CD4-positive, alpha-beta T cell treated with Interleukin-6 for 4 hours (primary cell): ENCODE measurements around the gene CNFN.

Experiments used
- DNase-seq: peaks from one replicate; pipeline ENCODE4 v3.0.0-alpha.2; 2020; ENCODE audit warnings: mixed read lengths

The CNFN gene

DNA sequence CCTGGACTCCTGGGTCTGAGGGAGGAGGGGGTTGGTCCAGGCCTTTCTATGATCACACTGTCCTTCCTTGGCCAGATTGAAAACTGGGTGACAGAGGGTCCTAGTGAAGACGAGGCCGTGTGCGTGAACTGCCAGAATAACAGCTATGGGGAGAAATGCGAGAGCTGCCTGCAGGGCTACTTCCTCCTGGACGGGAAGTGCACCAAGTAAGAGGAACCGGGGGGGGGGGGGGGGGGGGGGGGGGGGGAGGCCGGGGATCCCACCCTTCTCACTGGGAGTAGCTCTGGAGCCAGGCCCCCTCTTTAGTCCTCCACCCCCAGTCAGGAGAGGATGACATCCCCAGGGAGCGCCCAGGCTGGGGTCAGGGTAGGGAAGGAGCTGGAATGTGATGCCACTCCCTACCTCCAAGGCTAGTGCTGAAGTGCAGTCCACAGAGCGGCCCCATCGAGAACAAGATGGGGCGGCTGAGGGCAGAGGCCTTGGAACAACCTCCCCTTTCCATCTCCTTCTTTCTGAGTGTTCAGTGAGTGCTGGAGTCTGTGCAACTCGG is 19.4 kb downstream of the CNFN start:
- DNase-seq = no peak

DNA sequence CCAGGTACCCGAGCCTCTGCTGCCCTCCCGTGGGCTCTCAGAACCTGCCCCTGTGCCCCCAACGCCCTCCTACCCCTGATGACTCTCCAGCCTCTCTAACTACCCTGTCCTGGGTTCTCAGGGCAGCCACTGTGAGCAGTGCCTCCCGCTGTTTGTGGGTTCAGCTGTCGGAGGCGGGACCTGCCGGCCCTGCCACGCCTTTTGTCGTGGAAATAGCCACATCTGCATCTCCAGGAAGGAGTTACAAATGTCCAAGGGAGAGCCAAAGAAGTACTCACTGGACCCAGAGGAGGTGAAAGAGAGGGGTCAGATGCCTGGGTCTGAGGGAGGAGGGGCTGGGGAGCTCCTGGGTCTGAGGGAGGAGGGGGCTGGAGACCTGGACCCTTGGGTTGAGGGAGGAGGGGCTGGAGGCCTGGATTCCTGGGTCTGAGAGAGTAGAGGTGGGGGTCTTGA is 20.0 kb downstream of the CNFN start:
- no peak for DNase-seq

GRCh38 chr19:42369433-42370067 is 20.5 kb downstream of the CNFN start:
- no peak for DNase-seq

GRCh38 chr19:42368765-42369164 is 21.3 kb downstream of the CNFN start:
- DNase-seq = no peak

- DNase-seq = no peak
Observed at GRCh38 chr19:42368360-42368759, 21.7 kb downstream of the CNFN start.

- DNase-seq = no peak
Observed at GRCh38 chr19:42367929-42368328, 22.2 kb downstream of the CNFN start.

DNA sequence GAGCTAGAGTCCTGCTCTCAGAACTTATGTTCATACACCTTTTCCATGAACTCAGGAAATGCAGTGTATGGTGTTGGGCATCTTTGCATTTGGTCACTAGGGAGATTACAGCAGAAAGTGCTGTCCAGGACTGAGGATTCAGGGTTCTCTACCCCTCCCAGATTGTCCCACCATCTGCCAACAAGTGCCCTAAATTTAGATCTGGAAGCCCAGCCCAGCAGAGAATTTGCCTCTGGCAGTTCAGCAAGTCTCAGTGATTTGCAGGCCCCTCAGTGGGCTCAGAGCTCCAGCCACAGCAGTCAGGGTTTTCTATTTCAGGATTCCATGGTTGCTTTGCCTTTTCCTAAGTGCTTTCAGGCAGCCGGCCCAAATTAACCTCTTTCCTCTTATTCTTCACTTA is 23.4 kb downstream of the CNFN start:
- no peak for DNase-seq

- DNase-seq = no peak
Observed at GRCh38 chr19:42363614-42364346, 26.3 kb downstream of the CNFN start.

DNA sequence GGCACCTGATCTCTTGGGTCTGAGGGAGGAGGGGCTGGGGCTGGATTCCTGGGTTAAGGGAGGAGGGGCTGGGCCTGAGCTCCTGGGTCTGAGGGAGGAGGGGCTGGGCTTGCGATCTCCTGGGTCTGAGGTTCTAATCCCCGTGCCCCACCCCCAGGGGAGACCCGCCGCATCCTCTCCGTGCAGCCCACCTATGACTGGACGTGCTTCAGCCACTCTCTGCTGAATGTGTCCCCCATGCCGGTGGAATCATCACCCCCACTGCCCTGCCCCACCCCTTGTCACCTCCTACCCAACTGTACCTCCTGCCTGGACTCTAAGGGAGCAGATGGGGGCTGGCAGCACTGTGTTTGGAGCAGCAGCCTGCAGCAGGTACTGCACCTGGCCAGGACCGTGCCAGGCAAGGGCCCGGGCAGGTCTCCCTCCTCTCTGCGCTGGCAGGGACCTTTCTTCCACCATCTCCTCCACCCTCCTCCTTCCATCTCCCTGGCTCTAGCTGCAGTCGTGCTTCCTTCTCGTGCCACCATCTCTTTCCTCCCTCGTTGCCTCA is 27.1 kb downstream of the CNFN start:
- DNase-seq = no peak

DNA sequence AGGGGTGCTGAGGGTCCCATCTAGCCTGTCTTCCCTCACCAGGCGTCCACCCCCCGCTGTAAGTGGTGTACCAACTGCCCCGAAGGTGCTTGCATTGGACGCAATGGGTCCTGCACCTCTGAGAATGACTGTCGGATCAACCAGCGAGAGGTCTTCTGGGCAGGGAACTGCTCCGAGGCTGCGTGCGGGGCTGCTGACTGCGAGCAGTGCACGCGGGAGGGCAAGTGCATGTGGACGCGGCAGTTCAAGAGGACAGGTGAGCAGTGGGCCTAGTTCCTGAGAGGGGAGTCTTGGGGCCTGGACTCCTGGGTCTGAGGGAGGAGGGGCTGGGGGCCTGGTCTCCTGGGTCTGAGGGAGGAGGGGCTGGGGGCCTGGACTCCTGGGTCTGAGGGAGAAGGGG is 27.8 kb downstream of the CNFN start:
- DNase-seq = no peak

GRCh38 chr19:42361545-42361910 is 28.6 kb downstream of the CNFN start:
- DNase-seq = no peak

DNA sequence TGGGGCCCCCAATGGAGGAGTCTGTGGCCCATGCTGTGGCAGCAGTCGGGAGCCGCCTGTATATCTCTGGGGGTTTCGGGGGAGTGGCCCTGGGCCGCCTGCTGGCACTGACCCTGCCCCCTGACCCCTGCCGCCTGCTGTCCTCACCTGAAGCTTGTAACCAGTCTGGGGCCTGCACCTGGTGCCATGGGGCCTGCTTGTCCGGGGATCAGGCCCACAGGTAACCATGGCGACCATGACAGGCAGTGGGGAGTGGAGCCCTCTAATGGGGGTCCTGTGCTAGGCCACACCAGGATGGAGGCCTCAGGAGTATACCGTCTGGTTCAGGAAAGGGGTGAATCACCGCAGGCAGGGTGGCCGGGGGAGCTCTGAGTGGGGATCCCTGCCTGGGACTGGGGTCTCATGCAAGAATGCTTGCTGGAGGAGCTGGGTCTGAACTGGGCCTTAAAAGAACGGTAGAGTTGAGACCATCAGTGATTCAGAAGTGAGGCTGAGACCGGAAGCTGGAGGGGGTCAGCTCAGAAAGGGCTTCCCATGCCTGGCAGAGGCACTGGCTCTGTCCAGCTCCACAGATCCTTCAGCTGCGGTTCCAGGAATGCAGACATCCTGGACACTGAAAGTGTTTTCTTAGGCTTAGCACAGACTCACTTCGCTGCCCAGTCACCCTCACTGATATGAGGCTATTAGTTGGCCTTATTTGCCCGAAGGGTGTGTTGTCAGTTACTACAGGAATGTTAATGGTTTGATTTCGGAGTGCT is 29.1 kb downstream of the CNFN start:
- no peak for DNase-seq

DNA sequence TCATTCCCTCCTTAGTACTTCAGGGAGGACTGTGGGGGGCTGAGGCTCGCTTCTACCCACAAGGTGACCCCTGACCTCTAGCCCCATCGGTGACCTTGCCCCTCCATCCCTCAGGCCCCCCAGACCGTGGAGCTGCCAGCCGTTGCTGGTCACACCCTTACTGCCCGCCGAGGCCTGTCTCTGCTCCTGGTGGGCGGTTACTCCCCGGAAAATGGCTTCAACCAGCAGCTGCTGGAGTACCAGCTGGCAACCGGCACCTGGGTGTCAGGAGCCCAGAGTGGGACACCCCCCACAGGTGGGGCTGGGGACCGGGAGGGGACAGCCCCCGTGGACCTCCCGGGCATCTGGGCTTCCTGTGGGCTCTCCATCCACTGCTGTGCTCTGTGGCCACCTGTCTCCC is 32.8 kb downstream of the CNFN start:
- no peak for DNase-seq

GRCh38 chr19:42356686-42357085 is 33.4 kb downstream of the CNFN start:
- no peak for DNase-seq

DNA sequence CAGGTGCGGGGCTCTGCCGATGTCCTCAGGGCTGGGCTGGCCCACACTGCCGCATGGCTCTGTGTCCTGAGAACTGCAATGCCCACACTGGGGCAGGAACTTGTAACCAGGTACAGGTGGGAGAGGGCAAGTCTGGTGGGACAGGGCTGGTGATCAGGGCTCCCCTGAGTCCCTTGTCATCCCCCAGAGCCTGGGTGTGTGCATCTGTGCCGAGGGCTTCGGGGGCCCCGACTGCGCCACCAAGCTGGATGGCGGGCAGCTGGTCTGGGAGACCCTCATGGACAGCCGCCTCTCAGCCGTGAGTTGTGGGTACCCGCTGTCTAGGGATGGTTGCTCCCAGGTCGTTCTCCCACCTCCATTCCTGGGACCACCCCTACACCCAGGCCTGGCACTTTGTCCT is 34.2 kb downstream of the CNFN start:
- no peak for DNase-seq

GRCh38 chr19:42353341-42354015 is 36.6 kb downstream of the CNFN start:
- DNase-seq = no peak

DNA sequence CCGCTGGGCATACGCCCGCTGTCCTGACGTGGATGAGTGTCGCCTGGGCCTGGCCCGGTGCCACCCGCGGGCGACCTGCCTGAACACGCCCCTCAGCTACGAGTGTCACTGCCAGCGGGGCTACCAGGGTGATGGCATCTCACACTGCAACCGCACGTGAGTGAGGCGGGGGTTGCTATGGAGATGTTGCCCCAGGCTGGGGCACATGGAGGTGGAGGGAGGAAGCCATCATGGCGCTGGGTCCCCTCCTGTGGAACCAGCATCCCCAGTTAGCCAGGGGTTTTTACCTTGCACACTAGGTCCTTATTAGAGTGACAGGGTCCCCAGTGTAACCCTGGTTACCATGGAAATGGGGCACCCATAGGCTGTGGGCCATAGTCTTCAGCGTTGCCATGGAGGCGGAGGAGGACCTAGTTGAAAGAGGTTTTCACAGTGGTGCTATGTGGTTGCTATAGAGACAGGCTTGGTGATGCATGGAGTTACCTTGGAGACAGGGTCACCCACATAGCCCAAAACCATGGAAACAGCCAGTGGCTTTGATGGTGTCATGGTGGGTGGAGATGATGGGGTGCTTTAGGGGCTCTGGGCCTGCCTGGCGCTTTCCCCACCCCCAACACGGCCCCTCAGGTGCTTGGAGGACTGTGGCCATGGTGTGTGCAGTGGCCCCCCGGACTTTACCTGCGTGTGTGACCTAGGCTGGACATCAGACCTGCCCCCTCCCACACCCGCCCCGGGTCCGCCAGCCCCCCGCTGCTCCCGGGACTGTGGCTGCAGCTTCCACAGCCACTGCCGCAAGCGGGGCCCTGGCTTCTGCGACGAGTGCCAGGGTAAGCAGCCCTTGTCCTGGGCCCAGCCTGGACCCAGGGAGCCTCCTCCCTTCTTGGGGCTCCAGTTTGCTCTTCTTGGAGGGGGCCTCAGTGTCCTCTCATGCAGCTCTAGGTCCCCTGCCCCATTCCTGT is 37.5 kb downstream of the CNFN start:
- DNase-seq = no peak

DNA sequence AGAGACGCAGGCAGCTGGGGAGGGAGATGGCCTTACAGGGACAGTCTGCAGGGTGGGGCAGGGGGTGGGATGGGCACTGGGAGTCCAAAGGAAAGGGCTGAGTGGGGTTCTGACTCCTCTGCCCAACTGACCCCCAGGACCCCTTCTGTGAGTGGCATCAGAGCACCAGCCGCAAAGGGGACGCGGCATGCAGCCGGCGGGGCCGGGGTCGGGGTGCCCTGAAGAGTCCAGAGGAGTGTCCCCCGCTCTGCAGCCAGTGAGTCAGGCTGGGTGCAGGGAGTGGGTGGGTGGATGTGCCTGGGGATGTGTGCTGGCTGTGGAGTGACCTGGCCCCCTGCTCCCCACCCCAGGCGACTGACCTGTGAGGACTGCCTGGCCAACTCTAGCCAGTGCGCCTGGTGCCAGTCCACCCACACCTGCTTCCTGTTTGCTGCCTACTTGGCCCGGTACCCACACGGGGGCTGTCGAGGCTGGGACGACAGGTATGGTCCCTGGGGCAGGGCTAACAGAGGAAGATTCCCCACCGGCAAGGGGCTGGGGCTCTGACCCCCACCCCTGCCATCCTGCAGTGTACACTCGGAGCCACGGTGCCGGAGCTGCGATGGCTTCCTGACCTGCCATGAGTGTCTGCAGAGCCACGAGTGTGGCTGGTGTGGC is 38.9 kb downstream of the CNFN start:
- DNase-seq = no peak

- DNase-seq = no peak
Observed at GRCh38 chr19:42350417-42350816, 39.7 kb downstream of the CNFN start.

DNA sequence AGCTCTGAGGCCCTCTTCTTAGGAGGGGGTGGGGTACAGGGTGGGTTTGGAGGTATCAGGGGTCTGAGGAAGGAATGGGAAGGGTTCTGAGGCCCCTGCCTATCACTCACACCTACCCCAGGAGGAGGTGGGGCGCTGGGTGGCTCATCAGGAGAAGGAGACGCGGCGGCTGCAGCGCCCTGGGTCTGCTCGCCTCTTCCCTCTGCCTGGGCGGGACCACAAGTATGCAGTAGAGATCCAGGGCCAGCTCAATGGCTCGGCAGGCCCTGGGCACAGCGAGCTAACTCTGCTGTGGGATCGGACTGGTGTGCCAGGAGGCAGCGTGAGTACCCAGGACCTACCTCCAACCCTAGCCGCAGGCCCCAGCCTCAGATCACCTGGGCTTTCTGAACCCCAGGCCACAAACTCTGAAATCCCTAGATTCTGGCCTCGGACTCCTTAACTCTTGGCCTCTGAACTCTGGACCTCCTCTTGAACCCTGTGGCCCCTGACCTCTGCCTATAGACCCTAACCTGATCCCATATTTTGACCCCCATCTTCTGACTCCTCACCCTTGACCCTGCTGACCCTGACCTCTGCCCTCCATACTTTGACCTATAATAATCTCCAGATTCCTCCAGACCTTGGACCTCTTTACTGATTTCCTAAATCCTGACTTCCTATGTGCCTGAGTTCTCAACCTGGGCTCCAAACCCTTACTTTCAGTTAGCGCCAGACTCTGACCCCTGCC is 40.6 kb downstream of the CNFN start:
- DNase-seq = no peak
